Measurements from ENCODE around the gene AHRR.

Gene AHRR

DNA sequence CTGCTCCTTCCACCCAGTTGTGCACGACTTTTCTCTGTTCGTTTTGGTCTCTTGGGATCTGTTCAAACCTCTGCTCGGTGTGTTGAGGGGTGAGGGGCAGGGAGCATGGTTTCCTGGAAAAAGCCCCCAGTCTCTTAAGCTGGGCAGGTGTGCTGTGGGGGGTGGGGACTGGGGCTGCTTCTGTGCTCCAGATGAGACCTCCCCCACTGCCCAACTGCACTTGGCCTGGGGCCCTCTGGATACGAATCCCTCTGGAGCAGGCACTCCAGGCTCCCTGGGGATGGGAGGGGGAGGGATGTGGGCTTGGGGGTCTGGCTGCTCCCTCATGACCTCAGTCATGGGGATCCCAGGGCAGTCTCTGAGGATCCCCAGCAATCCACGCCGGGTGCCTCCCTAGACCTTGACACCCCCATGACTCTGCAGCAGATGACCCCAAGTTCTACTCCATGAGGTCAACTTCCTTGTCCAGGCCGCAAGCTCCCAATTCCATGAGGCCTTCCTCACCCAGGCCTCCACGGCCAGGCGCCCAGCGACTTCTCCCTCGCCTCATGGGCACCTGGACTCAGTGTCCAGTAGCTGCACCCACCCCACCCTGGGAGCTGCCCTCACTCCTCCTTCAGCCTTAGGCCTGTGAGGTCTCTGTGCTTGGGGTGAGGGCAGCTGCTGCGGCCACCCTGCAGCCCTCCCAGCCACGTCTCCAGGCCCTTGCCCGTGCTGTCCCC is 5.9 kb upstream of the AHRR start:
- no peak for DNase-seq (ENCODE audit: low spot score)
- ChIA-PET POLR2A (ENCODE audit: low non-redundant PET) (interaction anchor here (0.6 kb wide), 1 partner anchor 29 kb away, joined by 3 read pairs; no protein-coding TSS in a partner anchor), CTCF (interaction anchor here (0.8 to 1.6 kb wide), 3 partner anchors 34 to 353 kb away, joined by 3 read pairs; no protein-coding TSS in a partner anchor)
- TF ChIP-seq, protein P1, sequence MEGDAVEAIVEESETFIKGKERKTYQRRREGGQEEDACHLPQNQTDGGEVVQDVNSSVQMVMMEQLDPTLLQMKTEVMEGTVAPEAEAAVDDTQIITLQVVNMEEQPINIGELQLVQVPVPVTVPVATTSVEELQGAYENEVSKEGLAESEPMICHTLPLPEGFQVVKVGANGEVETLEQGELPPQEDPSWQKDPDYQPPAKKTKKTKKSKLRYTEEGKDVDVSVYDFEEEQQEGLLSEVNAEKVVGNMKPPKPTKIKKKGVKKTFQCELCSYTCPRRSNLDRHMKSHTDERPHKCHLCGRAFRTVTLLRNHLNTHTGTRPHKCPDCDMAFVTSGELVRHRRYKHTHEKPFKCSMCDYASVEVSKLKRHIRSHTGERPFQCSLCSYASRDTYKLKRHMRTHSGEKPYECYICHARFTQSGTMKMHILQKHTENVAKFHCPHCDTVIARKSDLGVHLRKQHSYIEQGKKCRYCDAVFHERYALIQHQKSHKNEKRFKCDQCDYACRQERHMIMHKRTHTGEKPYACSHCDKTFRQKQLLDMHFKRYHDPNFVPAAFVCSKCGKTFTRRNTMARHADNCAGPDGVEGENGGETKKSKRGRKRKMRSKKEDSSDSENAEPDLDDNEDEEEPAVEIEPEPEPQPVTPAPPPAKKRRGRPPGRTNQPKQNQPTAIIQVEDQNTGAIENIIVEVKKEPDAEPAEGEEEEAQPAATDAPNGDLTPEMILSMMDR (conservative IDR thresholded peaks at IDR 0.05; ENCODE audit: low read depth): no peak
- H3K27ac ChIP-seq: peak overlapping the region; percentile 46

DNA sequence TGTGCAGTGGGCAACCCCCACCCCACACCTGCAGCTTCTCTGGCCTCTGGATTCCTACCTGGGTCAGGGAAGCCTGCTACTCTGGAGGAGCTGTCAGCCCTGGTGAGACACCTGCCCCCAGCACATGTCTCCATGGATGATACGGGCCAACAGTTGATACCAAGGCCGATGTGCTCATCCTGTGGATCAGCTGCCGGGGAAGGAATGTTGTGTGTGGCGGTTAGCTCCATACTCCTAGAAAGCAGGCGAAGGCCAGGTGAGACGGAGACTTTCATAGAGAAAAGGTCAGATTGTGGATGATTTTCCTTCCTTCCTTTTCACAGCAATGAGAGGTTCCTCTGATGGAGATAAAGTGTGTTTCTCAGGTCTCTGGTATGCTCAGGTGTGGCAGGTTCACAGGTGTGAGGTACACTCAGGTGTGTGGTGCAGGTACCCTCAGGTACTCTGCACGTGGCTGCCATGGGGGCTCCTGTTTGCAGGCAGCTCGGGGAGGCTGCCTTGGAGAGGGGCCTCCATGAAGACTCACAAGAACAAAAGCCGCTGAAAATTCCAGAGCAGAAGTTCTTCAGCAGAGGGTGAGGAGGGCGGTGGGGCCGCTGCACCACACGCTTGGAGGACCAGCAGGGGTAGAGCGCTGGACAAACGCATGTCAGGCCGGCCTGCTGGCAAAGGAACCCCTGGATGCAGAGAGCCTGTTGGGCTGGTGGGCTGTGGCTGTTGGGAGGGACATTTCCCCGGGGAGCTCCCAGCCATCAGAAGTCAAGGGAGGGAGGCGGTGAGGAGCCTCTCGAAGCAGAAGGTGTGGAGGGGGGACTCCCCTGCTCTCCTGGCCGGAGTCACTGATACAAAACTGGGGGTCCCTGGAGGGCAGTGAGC is 5.1 kb upstream of the AHRR start:
- POLR2A ChIA-PET (ENCODE audit: low non-redundant PET): interaction anchor here (0.5 to 0.6 kb wide), 2 partner anchors 30 to 149 kb away, joined by 3 read pairs; no protein-coding TSS in a partner anchor
- TF ChIP-seq, protein P1 (conservative IDR thresholded peaks at IDR 0.05; ENCODE audit: low read depth): no peak

DNA sequence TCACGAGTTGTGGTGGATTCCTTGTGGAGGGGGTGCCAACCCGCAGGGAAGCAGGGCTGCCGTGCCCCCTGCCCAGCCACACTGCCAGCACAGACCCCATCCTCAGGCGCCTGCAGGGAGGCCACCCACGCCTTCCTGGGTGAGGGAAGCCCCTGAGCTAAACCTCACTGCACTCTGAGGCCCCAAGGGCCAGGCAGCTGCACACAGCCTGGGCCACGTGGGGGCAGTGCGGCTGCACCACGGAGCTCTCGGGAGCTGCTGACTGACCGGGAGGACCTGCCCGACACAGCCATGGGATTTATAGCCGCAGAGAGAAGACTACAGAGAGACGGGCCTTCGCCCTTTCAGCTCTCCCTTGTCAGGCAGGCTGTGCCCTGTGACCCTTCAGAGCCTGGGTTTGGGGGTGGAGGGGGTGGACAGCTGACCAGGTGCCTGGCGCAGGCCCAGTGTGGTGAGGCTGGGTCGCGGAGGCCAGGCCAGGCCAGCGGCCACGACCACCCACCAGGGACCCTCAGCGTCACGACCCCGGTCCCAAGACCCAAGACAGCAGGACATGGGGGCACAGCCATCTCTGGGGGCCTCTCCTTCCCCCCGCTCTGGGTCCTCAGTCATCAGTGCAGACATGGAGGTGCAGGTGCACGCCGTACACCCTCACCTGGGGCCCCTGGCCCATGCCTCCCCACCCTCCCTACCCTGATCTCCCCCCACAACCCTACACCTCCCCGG is 4.3 kb upstream of the AHRR start:
- TF ChIP-seq, protein P1 (conservative IDR thresholded peaks at IDR 0.05; ENCODE audit: low read depth): peak; percentile 46
- ChIA-PET CTCF (interaction anchor here (0.5 to 1.6 kb wide), 10 partner anchors 9 to 156 kb away, joined by 3 to 4 read pairs (median 3); no protein-coding TSS in a partner anchor), POLR2A (ENCODE audit: low non-redundant PET) (no interaction called here)
- DNase-seq (ENCODE audit: low spot score): peak; percentile 40
- H3K27ac ChIP-seq: peak overlapping the region; percentile 46

More for the DNA sequence above, 5.1 kb upstream of the AHRR start:
- CTCF ChIA-PET: interaction anchor here (0.5 to 1.6 kb wide), 10 partner anchors 8 to 353 kb away, joined by 3 to 4 read pairs (median 3); no protein-coding TSS in a partner anchor
- H3K27ac ChIP-seq: peak overlapping the region; percentile 46
- DNase-seq (ENCODE audit: low spot score): no peak

DNA sequence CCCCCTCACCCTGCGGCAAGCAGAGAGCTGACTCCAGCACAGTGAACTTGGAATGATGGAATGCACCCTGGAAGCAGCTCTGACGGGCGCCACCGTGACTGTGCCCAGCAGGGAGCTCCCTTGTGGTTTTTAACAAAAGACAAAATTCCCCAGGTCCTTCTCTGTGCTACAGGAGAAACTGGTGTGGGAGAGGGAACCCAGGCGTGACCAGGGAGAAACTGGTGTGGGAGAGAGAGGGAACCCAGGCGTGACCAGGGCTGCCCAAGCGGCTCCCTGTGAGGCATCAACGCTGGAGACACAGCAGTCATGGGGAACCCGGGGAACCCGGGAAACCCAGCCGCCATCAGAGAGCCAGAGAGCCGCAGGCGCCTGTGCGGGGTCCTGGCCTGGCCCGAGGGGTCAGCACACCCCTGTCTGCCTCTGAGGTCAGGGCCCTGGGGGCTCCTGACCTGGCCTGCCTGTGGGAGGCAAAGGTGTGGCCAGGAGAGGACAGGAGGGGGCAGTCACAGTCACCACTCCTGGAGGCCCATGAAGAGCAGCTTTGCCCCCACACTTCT is 3.1 kb upstream of the AHRR start:
- no peak for DNase-seq (ENCODE audit: low spot score)
- H3K27ac ChIP-seq: 0 out of 2 replicates have a peak overlapping the region, but pooled peaks have one; percentile 15
- ChIA-PET CTCF (interaction anchor here (0.7 kb wide), 1 partner anchor 20 kb away, joined by 4 read pairs; no protein-coding TSS in a partner anchor), POLR2A (ENCODE audit: low non-redundant PET) (interaction anchor here (0.7 kb wide), 1 partner anchor 120 kb away, joined by 3 read pairs; no protein-coding TSS in a partner anchor)
- TF ChIP-seq, protein P1 (conservative IDR thresholded peaks at IDR 0.05; ENCODE audit: low read depth): no peak

DNA sequence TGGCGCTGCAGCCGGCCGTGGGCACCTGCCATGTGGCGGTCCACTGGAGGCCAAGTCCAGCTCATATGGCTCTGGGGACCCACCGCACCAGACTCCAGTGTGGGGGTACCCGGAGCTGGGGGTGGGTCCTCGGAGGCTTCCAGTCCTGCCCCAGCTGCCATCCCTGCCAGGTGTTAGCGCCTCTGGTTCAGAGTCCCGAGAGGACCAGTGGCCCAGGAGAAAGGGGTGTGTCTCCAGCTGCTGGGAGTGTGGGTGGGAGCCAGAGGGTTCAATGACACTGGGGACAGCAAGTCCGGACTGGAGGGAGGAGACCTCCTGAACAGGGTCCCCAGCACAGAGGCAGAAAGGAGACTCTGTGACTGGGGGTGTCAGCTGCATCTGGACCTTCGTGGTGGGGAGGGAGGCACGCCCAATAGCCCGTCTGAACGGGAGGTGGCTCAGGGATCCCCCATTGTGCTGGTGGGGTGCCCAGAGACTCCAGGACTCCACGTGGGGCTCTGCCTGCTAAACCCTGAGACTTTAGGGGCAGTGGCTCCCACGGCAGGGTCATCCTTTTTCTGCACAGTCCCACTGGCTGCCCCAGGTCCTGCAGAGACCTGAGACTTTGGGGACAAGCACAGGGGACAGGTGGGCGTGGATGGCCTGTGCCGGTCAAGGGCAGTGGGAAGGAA is 2.4 kb upstream of the AHRR start:
- no peak for DNase-seq (ENCODE audit: low spot score)
- POLR2A ChIA-PET (ENCODE audit: low non-redundant PET): no interaction called here
- TF ChIP-seq, protein P1 (conservative IDR thresholded peaks at IDR 0.05; ENCODE audit: low read depth): no peak
- 0 out of 2 replicates have a peak overlapping the region, but pooled peaks have one; percentile 15 for H3K27ac ChIP-seq
- CTCF ChIA-PET: interaction anchor here (0.5 to 0.7 kb wide), 2 partner anchors 19 to 135 kb away, joined by 4 read pairs; no protein-coding TSS in a partner anchor
